ENCODE data around the gene PLD4.
"Not testable (repeated sequence)": the region's sequence is repeated elsewhere in the genome, so short reads cannot be mapped to it uniquely, and the experiment has no call there.

The PLD4 gene

GRCh38 chr14:104912053-104912452 is 12.6 kb upstream of the PLD4 start:
- ChIA-PET POLR2A (no interaction called here), CTCF (interaction anchor here (4.2 kb wide), 1 partner anchor 17 kb away, joined by 27 read pairs; no protein-coding TSS in a partner anchor)
- no peak for TF ChIP-seq CTCF (IDR thresholded peaks at IDR 0.05; ENCODE audit: insufficient read depth, low read length, missing control alignments)
- H3K4me3 ChIP-seq (ENCODE audit: low read depth, low read length): no peak overlapping the region
- DNase-seq (ENCODE audit: low read depth, low spot score): no peak

GRCh38 chr14:104913435-104913834 is 11.2 kb upstream of the PLD4 start:
- DNase-seq (ENCODE audit: low read depth, low spot score): no peak
- TF ChIP-seq CTCF (IDR thresholded peaks at IDR 0.05; ENCODE audit: insufficient read depth, low read length, missing control alignments): no peak
- no peak overlapping the region for H3K4me3 ChIP-seq (ENCODE audit: low read depth, low read length)
- CTCF ChIA-PET: interaction anchor here (0.6 to 4.2 kb wide), 2 partner anchors 12 to 18 kb away, joined by 3 to 27 read pairs; no protein-coding TSS in a partner anchor
- POLR2A ChIA-PET: no interaction called here

GRCh38 chr14:104917116-104917515 is 7.6 kb upstream of the PLD4 start:
- no peak for TF ChIP-seq CTCF (IDR thresholded peaks at IDR 0.05; ENCODE audit: insufficient read depth, low read length, missing control alignments)
- CTCF ChIA-PET: interaction anchor here (0.9 to 2.2 kb wide), 3 partner anchors 14 to 128 kb away, joined by 3 to 6 read pairs (median 3); no protein-coding TSS in a partner anchor
- no peak for DNase-seq (ENCODE audit: low read depth, low spot score)
- POLR2A ChIA-PET: no interaction called here
- H3K4me3 ChIP-seq (ENCODE audit: low read depth, low read length): no peak overlapping the region

GRCh38 chr14:104917993-104918392 is 6.7 kb upstream of the PLD4 start:
- CTCF ChIA-PET: no interaction called here
- TF ChIP-seq CTCF (IDR thresholded peaks at IDR 0.05; ENCODE audit: insufficient read depth, low read length, missing control alignments): no peak
- H3K4me3 ChIP-seq (ENCODE audit: low read depth, low read length): no peak overlapping the region
- no peak for DNase-seq (ENCODE audit: low read depth, low spot score)
- POLR2A ChIA-PET: no interaction called here

GRCh38 chr14:104919152-104919992 is 5.3 kb upstream of the PLD4 start:
- H3K4me3 ChIP-seq (ENCODE audit: low read depth, low read length); DNase-seq (ENCODE audit: low read depth, low spot score); POLR2A ChIA-PET: not testable (repeated sequence)
- CTCF ChIA-PET: interaction anchor here (1.1 kb wide), 2 partner anchors 21 to 23 kb away, joined by 3 read pairs; no protein-coding TSS in a partner anchor

GRCh38 chr14:104919993-104920315 is 4.7 kb upstream of the PLD4 start:
- no peak overlapping the region for H3K4me3 ChIP-seq (ENCODE audit: low read depth, low read length)
- DNase-seq (ENCODE audit: low read depth, low spot score): no peak
- ChIA-PET POLR2A (no interaction called here), CTCF (interaction anchor here (1.1 kb wide), 1 partner anchor 24 kb away, joined by 3 read pairs; no protein-coding TSS in a partner anchor)
- no peak for TF ChIP-seq CTCF (IDR thresholded peaks at IDR 0.05; ENCODE audit: insufficient read depth, low read length, missing control alignments)
